Hepatocyte (in vitro differentiated cells): ENCODE results near the gene RXRB. TPM values are rescaled to one million over a fixed set of nuclear protein-coding genes. Genes with fewer than 3 reads are reported as not detected.

Experiments used
- DNase-seq: peaks from one replicate; pipeline ENCODE4 v3.0.0-alpha.2; 2016; ENCODE audit warnings: low spot score
- H2AFZ ChIP-seq: fragments of 200-600 bp; sonication (generic); 2 replicates; pipeline ENCODE4 v1.6.0; 2016; ENCODE audit warnings: antibody characterized with exemption, mild to moderate bottlenecking
- H3K27ac ChIP-seq: fragments of 200-600 bp; sonication (generic); 2 replicates; pipeline ENCODE4 v1.5.1; 2016; ENCODE audit warnings: mild to moderate bottlenecking
- H3K27me3 ChIP-seq: fragments of 200-600 bp; sonication (generic); 2 replicates; pipeline ENCODE4 v1.6.1; 2016
- H3K36me3 ChIP-seq: fragments of 200-600 bp; sonication (generic); replicated peaks from 2 replicates; pipeline ENCODE4 v1.5.1; 2016; ENCODE audit warnings: low read depth; ENCODE audit not compliant: insufficient read depth
- H3K4me1 ChIP-seq: fragments of 200-600 bp; sonication (generic); 2 replicates; pipeline ENCODE4 v1.5.1; 2016; ENCODE audit warnings: mild to moderate bottlenecking, moderate library complexity; ENCODE audit not compliant: insufficient read depth
- H3K4me2 ChIP-seq: fragments of 200-600 bp; sonication (generic); 2 replicates; pipeline ENCODE4 v1.6.0; 2016
- H3K4me3 ChIP-seq: fragments of 200-600 bp; sonication (generic); 2 replicates; pipeline ENCODE4 v1.5.1; 2016; ENCODE audit warnings: mild to moderate bottlenecking
- H3K79me2 ChIP-seq: fragments of 200-600 bp; sonication (generic); 2 replicates; pipeline ENCODE4 v1.6.0; 2017; ENCODE audit warnings: mild to moderate bottlenecking
- H3K9me2 ChIP-seq: fragments of 200-600 bp; sonication (generic); replicated peaks from 2 replicates; pipeline ENCODE4 v1.6.0; 2017; ENCODE audit warnings: mild to moderate bottlenecking; ENCODE audit not compliant: insufficient read depth
- H3K9me3 ChIP-seq: fragments of 200-600 bp; sonication (generic); 2 replicates; pipeline ENCODE4 v1.5.1; 2016; ENCODE audit warnings: low read depth, mild to moderate bottlenecking
- H4K20me1 ChIP-seq: fragments of 200-600 bp; sonication (generic); 2 replicates; pipeline ENCODE4 v1.6.0; 2016; ENCODE audit warnings: mild to moderate bottlenecking; ENCODE audit not compliant: insufficient read depth, poor library complexity, severe bottlenecking
- CTCF ChIP-seq: fragments of 200-600 bp; sonication (generic); IDR thresholded peaks from 2 replicates; pipeline ENCODE4 v1.5.1; 2016; ENCODE audit warnings: antibody characterized with exemption, mild to moderate bottlenecking; ENCODE audit not compliant: poor library complexity
- EZH2 ChIP-seq: fragments of 200-600 bp; sonication (generic); IDR thresholded peaks from 2 replicates; pipeline ENCODE4 v1.6.1; 2016; ENCODE audit warnings: antibody characterized with exemption, mild to moderate bottlenecking, borderline replicate concordance
- EZH2phosphoT487 ChIP-seq: fragments of 200-600 bp; sonication (generic); IDR thresholded peaks from one replicate; pipeline ENCODE4 v1.6.1; 2018; ENCODE audit warnings: antibody characterized with exemption, mild to moderate bottlenecking, low read depth, moderate library complexity; ENCODE audit not compliant: unreplicated experiment, severe bottlenecking
- WGBS: methylation state at CpG from one replicate; pipeline ENCODE4 v1.1.6; 2016; ENCODE audit warnings: low lambda C conversion rate; ENCODE audit errors: missing lambda C conversion rate; 5-methylcytosine and 5-hydroxymethylcytosine counted together
- polyA plus RNA-seq: library from polyadenylated mRNA; unstranded; fragments of >200 nt; fragmentation: Nextera tagmentation; extraction: Ambion mirVana; gene quantifications from 2 replicates; pipeline ENCODE4 v1.2.1, GENCODE V29; 2016
- total RNA-seq: library from RNA; depleted of rRNA; stranded (reverse); fragments of >200 nt; gene quantifications from 2 replicates; pipeline ENCODE4 v1.2.3, GENCODE V29; 2014

RXRB gene
- total and polyA plus RNA-seq, 2 experiments from 2014 or later = 17.0 to 24.6 TPM

- no peaks in the 10 kb centered on the region for H4K20me1 ChIP-seq
- TF ChIP-seq EZH2 (no peak), CTCF (no peak), EZH2phosphoT487 (no peak)
- no peak overlapping the region for H3K4me3 ChIP-seq
- H3K9me3 ChIP-seq = no peaks in the 10 kb centered on the region
- peaks cover 11% of the 10 kb centered on the region for H3K27me3 ChIP-seq
- no peak for DNase-seq
- no peak overlapping the region for H3K4me2 ChIP-seq
- peaks cover 12% of the 10 kb centered on the region for H3K4me1 ChIP-seq
- no peaks in the 10 kb centered on the region for H3K36me3 ChIP-seq
- H2AFZ ChIP-seq = no peak overlapping the region
- H3K9me2 ChIP-seq = no peaks in the 10 kb centered on the region
- WGBS = 57% methylated on average over 3 of the region's 3 CpGs
- H3K79me2 ChIP-seq = no peaks in the 10 kb centered on the region
- no peak overlapping the region for H3K27ac ChIP-seq
Measured at GRCh38 chr6:33217681-33218080, 17.2 kb upstream of the RXRB start.

- Histone ChIP-seq H2AFZ (no peak overlapping the region), H3K27me3 (peaks cover 7% of the 10 kb centered on the region), H3K36me3 (no peaks in the 10 kb centered on the region), H3K9me2 (no peaks in the 10 kb centered on the region), H4K20me1 (no peaks in the 10 kb centered on the region), H3K9me3 (no peaks in the 10 kb centered on the region), H3K79me2 (no peaks in the 10 kb centered on the region), H3K4me1 (peaks cover 16% of the 10 kb centered on the region), H3K27ac (no peak overlapping the region), H3K4me2 (no peak overlapping the region), H3K4me3 (no peak overlapping the region)
- 82% methylated on average over 6 of the region's 6 CpGs for WGBS
- no peak for DNase-seq
- TF ChIP-seq EZH2phosphoT487 = no peak
Measured at GRCh38 chr6:33217246-33217645, 16.8 kb upstream of the RXRB start.

GRCh38 chr6:33216117-33216649 is 15.7 kb upstream of the RXRB start:
- WGBS = 90% methylated on average over 4 of the region's 4 CpGs
- H3K4me3 ChIP-seq = no peak overlapping the region

More at GRCh38 chr6:33216117-33216649, 15.7 kb upstream of the RXRB start:
- Histone ChIP-seq H3K9me3 (no peaks in the 10 kb centered on the region), H2AFZ (no peak overlapping the region), H3K4me2 (no peak overlapping the region), H3K79me2 (no peaks in the 10 kb centered on the region), H3K4me1 (peaks cover 16% of the 10 kb centered on the region), H3K27me3 (peaks cover 5% of the 10 kb centered on the region), H3K27ac (no peak overlapping the region), H3K9me2 (no peaks in the 10 kb centered on the region), H3K36me3 (no peaks in the 10 kb centered on the region), H4K20me1 (no peaks in the 10 kb centered on the region)
- TF ChIP-seq EZH2phosphoT487 (no peak), CTCF (no peak), EZH2 (no peak)
- no peak for DNase-seq
